CMK (cell line): ENCODE results near the gene BARHL2.

ENCODE experiments used
- DNase-seq: peaks from one replicate; pipeline ENCODE4 v3.0.0-alpha.2; 2010; ENCODE audit warnings: low read depth

BARHL2 gene

DNA sequence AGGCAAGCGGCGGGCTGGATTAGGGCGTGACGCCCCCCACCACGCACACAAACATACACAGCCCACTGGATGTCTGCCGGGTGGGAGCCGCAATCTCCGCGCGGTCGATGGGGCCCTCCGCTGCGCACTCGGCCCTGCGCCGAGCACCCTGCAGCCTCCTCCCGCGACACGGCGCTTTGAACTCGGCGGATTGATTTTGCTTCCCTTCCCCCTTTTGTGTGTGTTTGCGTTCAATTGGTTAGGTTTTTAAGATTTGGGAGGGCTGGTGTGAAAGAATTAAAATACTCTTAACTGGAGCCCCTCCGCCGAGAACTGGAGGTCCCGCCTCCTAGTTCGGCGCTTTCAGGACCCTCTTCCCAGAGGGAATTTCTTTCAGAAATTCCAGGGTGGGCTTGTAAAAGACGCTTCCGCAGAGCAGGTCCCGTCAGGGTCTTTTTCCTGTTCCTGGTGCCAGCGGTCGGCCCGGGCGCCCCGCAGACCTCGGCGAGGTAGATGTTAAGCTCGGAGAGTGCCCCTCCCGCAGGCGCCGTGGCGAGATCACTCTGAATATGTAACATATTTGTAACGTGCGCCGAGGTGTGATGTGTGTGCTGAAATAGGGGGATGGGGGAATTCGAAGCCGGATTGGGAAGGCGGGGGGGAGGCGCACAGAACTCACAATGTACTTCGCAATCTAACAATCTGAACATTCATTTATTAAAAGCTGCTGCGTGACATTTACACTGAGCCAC, 8.0 kb upstream of the BARHL2 start:
- DNase-seq: no peak

DNA sequence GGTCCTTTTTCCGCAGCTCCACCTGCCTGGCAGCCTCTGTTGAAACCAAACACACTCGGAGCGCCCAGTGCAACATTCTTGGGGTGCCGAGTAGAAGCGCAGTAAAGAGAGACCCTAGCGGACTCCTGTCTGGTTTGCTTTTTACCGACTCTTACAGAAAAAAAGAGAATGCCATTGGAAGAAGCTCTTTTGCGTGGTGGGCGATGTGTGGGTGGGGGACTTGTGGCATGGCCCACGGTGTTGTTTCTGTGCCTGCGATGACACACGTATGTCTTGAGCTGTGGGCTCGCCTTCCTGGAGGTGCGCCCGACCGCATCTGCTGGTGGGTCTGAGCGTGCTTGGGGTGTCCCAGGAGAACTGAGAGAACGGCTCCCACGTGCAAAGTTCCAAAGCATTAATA, 7.3 kb upstream of the BARHL2 start:
- DNase-seq: no peak

GRCh38 chr1:90723590-90724108, 6.5 kb upstream of the BARHL2 start:
- no peak for DNase-seq

- DNase-seq: no peak
These were observed 5.9 kb upstream of the BARHL2 start for GRCh38 chr1:90722874-90723589.

- DNase-seq: peak; percentile 20
These were observed 4.4 kb upstream of the BARHL2 start for GRCh38 chr1:90721210-90722194.

GRCh38 chr1:90720145-90720636, 3.1 kb upstream of the BARHL2 start:
- DNase-seq: no peak

DNA sequence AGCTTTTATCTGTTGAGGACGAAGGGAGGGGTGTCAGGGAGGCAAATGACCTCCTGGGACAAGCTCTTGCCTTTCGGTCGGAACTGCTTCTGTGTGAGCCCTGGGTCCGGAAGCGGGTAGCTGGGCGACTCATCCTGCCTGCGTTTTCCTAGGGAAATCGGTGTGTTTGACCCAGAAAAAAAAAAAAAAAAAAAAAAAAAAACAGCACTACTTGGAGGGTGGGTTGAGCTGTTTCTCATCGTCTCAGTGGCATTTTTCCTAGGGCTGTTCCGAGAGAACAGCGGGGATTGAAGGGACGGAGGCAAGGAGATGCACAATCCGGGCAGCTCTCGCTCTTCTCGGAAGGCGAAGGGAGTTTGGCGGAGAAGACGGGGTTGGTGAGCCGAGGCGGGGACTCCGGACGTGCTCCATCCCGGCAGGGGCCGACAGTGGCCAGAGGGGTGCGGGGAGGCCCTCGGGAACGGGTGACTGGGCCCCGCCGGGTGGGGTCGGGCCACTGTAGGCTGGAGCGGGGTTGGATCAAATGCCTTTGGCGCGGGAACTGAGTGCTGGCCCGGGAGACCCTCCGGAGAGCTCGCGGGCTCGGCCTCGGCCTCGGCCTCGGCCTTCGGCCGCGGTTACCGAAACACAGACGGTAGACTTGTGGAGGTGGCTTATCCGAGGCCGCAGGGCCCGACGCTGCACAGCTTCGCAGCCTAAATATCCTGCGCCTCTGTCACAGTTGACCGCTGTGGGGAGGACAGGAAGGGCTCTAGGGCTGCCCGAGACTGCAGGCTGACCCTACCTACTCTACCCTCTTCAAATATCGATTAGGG, 2.4 kb upstream of the BARHL2 start:
- no peak for DNase-seq

- DNase-seq: no peak
These were observed 1.6 kb upstream of the BARHL2 start for GRCh38 chr1:90718411-90719329.

DNA sequence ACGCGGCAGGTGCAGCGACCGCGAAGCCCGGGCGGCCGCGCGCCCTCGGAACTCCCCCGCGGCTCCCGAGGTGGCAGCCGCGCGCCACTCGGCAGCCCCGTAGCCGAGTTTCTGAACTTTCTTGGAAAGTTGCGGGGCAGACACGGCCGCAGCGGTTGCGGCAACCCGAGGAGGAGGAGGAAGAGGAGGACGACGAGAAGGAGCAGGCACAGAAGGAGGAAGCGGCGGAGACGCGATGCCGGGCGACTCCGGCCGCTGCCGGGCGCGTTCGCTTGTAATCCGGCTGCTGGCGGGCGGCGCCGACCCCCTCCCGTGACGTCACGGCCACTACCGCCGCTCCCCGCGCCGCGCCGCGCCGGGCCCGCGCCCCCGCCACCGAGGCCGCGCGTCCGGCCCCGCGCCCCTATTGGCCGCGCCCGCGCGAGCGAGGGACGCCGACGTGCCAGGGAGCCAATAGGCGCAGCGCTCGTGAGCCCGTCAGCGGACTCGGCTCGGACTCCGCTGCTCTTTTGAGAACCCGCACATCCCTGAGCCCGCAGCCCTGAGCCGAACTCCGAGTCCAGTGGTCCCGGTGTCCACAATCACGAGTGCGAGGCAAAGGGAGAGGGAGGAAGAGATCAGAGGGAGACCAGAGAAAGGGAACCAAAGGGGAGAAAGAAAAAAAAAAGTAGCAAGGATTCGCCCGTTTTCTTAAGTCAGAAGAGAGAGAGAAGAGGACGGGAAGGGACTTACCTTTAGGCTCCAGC, 736 bp upstream of the BARHL2 start:
- DNase-seq: no peak

DNA sequence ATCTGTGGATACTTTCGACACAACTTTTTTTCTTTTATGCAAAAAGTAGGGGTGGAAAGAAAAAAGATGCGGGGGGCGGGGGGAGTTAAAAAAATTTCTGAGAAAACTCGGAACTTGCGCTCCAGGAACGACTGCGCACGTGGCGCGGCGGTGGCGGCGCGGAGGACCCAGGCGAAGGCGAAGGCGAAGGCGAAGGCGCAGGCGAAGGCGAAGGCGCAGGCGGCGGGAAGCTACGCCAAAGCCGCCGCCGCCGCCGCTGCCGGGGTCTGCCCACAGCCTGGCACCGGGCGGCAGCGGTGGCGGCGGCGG, 208 bp upstream of the BARHL2 start:
- no peak for DNase-seq

GRCh38 chr1:90716243-90716551, 905 bp downstream of the BARHL2 start:
- no peak for DNase-seq

DNA sequence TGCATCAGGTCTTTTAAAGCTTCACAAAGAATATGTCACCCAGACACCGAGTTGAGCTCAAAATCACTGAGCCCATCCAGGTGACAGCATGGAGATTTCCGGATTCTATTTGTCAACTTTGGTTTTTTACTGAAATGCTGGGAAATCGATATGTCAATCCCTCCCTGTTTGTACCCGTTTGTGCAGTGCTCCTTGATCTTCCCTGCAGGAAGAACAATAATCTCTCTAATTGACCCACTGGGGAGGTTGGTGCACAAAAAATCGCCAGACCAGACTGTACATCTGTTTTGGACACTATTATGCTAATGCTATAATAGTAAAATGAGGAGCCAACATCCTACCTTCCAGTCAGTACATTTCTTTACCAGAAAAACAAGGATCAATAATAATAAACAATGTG, 1.8 kb downstream of the BARHL2 start:
- DNase-seq: no peak

DNA sequence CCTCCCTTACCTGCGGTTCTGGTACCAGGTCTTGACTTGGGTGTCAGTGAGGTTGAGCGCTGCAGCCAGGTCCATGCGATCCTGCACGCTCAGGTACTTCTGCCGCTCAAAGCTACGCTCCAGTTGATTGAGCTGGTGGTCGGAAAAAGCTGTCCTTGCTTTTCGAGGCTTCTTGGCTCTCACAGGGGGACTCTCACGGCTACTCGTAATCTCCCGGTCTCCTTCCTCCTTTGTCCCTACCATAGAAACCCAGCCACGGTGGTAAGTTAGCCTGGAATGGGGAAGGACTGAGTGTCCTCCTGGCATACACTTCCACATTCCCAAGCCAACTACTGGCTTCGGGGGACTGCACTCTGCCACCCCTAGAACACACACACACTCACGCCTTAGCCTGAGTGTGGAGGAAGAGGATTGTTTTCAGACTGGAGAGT, 2.6 kb downstream of the BARHL2 start:
- no peak for DNase-seq

DNA sequence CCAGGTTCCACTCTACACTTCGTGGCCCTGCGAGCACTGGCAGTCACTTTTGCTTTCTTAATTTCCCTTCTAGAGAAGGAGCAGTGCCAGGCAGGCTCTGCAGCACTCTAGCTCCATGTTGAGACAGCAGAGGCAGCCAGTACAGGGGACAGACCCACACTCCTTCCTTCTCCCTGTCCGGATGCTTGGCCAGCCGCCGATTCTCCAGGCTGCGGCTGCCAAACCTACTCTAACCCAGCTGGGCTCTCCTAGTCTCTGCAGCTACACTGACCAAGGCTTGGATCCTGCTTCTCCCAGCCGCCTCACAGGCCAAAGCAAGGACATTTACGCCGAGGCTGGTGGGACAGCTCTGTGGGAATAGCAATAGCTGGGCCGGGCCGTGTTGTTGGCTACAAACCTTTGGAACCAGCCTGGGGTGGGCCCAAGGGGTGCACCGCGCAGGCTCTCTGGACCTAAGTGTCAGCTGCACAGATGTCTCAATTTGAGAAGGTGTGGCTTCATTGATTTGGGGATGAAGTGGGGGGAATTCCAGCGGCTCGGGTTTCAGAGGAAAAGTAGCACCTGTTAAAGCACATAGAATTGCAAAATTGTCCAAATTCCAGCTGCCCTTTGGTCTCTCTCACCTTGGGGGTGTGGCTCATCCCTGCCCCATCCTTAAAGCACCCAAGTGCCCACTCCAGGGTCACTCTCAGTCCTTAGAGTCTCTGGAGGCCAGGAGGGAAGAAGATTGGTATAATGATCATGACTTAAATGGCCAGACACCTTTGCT, 3.2 kb downstream of the BARHL2 start:
- DNase-seq: no peak

DNA sequence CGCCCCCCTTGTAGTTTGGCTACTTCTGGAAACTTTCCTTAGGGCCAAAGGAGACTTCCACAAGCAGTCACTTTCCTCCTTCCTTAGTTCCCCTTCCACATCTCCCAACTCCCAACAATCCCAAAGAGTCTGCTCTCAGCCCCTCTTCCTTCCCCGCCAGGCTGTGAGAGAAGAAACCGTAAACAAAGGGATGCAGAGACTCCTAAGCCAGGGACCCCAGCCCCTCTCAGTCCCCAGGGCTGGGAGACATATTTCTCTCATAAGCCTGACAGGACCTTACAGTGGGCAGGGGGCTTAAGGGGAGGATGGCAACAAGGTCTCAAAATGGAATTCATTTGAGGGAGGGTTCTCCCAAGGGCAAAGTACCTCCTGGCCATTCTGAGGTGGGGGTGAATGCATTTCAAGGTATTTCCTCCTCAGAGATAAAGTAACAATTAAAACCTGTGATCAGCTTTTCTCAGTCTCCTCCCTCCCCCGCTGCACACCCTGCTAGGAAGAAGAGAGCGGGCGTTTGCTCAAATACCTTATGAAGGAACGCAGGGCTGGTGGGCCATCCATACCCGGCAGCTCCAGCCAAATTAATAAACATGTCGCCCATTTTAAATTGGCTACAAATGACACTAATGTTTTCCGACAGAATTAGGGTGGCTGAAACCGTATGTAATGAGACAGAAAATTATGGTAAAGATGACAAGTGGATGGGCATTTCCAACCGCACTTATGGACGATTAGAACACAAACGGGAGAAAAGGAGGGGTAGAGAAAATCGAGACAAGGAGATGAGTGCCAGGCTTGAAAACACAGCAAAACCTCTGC, 4.0 kb downstream of the BARHL2 start:
- no peak for DNase-seq

GRCh38 chr1:90712153-90712856, 4.8 kb downstream of the BARHL2 start:
- no peak for DNase-seq

GRCh38 chr1:90711696-90712095, 5.4 kb downstream of the BARHL2 start:
- DNase-seq: no peak
